AG08396 (cell line): ENCODE results near the gene NMU.
"Not testable (repeated sequence)": the region's sequence is repeated elsewhere in the genome, so short reads cannot be mapped to it uniquely, and the experiment has no call there.

Source experiments
- DNase-seq: peaks from one replicate; pipeline ENCODE4 v3.0.0; 2012; ENCODE audit warnings: low spot score, mixed read lengths

The NMU gene, protein sequence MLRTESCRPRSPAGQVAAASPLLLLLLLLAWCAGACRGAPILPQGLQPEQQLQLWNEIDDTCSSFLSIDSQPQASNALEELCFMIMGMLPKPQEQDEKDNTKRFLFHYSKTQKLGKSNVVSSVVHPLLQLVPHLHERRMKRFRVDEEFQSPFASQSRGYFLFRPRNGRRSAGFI

GRCh38 chr4:55635741-55636655 lies at the start of gene NMU:
Gene NMU (minus strand): TSS chr4:55636298. CDS start chr4:55636192, 106 bp downstream.
- DNase-seq: peak; percentile 38

GRCh38 chr4:55684276-55684675 lies 48.2 kb upstream of the NMU start:
- no peak for DNase-seq

- not testable (repeated sequence) for DNase-seq
Observed at GRCh38 chr4:55682797-55683196, 46.7 kb upstream of the NMU start.

- no peak for DNase-seq
Observed at GRCh38 chr4:55682295-55682694, 46.2 kb upstream of the NMU start.

DNA sequence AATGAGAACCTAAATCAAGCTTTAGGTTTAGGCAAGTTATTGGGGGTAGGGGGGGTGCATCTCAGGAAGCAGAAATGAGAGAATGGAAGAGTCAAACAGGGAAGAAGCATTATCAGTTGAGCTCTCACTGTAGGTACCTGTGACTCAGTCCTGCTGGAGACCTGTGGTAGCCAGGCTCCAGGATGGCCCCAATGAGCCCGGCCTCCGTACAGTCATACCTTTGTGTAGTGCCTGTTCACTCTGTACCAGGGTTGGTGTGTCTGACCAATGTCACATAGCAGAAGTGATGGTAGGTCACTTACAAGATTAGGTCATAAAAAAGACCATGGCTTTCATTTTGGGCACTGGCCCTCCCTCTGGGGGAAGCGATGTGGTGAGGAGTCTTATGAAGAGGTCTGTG lies 45.3 kb upstream of the NMU start:
- DNase-seq: no peak

GRCh38 chr4:55675196-55675793 lies 39.2 kb upstream of the NMU start:
- DNase-seq: no peak

- no peak for DNase-seq
Observed at GRCh38 chr4:55673424-55673823, 37.3 kb upstream of the NMU start.

- no peak for DNase-seq
Observed at GRCh38 chr4:55671667-55672066, 35.6 kb upstream of the NMU start.

GRCh38 chr4:55670695-55671094 lies 34.6 kb upstream of the NMU start:
- DNase-seq: no peak

DNA sequence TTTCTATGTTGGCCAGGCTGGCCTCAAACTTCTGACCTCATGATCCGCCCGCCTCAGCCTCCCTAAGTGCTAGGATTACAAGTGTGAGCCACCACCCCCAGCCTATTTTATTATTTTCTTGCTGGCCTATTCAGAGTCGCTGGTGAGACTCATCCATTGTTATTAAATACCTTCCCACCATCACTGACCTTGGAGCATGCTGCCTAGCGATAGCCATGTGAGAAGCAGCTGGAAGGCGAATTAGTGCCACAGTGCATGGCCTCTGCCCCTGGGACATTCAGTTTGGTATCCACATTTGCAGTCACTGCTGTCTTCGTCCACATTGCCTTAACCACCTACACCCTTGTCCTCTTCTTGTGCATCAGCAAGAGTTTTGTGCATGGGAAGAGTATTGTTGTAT lies 32.4 kb upstream of the NMU start:
- no peak for DNase-seq

DNA sequence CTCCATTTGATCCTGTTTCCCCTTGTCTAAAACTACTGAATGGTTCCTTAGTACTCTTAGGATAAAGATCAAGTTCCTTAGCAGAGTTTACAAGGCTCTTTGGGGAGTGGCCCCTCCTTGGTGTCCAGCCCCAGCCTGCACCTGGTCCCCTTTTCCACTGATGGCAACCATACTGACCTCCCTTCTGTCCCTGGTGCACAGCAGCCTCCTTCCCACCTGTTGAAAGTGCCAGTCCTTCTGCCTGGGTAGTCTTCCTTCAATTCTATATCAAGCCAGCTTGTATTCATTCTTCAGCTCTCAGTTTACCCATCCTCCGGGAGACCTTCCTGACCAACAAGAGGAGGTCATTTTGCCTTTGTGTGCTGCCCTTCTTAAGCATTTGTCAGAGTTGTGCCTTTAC lies 30.4 kb upstream of the NMU start:
- no peak for DNase-seq

- no peak for DNase-seq
Observed at GRCh38 chr4:55663145-55663544, 27.0 kb upstream of the NMU start.

DNA sequence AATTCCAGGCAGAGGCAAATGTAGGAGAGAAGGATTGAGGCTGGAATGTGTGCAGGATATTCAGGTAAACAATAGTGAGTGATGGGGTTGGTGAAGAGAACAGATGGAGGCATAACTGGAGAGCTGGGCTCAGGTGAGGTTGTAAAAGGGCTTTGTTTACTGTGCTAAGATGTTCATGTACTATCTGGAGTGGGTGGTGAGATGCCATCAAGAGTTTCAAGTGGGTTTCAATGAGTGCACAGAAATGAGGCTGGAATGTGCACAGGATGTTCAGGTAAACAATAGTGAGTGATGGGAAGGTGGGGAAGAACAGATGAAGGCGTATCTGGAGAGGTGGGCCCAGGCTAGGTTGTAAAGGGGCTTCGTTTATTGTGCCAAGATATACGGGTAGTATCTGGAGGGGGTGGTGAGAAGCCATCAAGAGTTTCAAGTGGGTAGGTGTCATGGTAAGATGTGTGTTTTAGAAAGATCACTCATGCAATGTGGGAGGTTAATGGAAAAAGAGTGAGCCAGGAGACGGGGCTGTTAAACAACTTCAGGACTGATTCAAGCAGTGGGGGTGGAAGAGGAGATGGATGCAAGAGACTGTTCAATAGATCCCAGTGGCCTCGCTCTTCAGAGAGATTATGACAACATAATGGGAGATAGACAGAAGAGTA lies 25.4 kb upstream of the NMU start:
- no peak for DNase-seq

- DNase-seq: no peak
Observed at GRCh38 chr4:55658657-55659056, 22.6 kb upstream of the NMU start.

DNA sequence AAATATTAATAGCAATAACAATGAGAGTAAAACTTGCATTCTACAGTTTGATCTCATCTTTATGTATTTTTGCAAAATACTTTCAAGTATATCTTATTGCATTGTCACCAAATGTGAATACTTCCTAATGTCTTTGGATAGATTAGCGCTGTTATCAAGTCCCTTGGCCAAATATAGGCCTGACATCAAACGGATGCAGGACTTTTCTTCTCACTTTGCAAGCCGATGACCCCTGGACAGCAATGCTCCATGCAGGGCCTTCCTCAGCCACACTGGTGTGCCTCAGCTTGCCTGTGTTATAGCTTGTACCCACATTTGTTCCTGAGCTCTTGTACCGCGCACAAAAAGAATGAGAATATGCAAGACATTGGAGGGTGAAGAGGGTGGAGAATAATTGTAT lies 18.0 kb upstream of the NMU start:
- no peak for DNase-seq

- no peak for DNase-seq
Observed at GRCh38 chr4:55650483-55650882, 14.4 kb upstream of the NMU start.

DNA sequence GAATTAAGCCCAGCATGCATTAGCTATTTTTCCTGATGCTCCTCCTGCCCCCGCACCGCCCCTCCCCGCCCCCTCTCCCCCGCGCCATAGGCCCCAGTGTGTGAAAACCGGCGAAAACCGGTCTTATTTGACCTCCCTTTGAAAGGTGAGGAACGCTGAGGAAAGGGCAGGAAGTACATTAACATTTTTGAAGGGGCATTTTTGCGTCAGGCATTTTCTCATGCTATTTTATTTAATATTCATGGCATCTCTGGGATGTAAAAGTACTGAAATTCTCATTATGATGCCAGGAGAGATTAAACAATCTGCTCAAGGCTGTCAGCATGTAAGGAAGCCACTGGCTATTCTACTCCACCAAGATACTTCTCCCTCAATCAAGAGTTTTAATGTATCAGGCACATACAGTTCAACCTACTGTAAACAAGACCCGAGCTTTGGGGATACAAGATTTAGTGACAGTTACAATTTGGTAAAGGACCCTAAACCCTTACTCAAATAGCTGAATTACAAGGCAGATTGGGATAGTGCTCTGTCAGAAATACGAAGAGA lies 1.2 kb upstream of the NMU start:
- no peak for DNase-seq

- DNase-seq: no peak
Observed at GRCh38 chr4:55636656-55636999, 530 bp upstream of the NMU start.

- no peak for DNase-seq
Observed at GRCh38 chr4:55635282-55635681, 816 bp downstream of the NMU start.

GRCh38 chr4:55634417-55635128 lies 1.5 kb downstream of the NMU start:
- DNase-seq: no peak

DNA sequence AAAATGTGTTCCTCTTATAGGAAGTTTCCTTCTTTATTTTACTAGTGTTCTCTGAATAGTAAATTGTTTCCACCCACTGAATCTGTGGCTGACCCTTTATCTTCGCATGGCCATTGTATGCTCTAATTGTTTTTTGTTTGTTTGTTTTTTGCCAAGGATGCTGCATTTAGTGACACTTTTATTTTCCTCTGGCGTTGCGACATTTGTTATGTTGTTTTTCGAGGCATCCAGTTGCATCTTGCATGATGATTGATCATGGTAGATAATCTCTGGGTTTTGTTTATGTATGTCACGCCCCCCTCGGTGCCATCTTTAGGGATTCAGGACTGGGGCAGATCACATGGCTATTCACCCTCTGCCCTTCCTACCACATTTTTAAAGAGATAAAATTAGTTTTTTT lies 2.2 kb downstream of the NMU start:
- DNase-seq: no peak

GRCh38 chr4:55625835-55626234 lies 10.3 kb downstream of the NMU start:
- no peak for DNase-seq
